Left lung (tissue), 10 donors: ENCODE results near the gene NFKBIE. TPM values are rescaled to one million over a fixed set of nuclear protein-coding genes. Genes with fewer than 3 reads are reported as not detected.

Experiments used
- ATAC-seq: fragments of 200-7000 bp; cut with Tn5 transposase; one replicate; pipeline ENCODE4 v1.9.1; 2020; ENCODE audit warnings: moderate library complexity
- DNase-seq, 4 donors: peaks; one replicate each; pipeline ENCODE4 v3.0.0-alpha.2; 2013 to 2020
- H3K27ac ChIP-seq, 2 donors: fragments of 200-600 bp; sonication (generic) in 1 of 2; one replicate each; pipeline versions ENCODE4 v1.5.0 to v1.8.0; 2020 to 2021
- H3K27me3 ChIP-seq, 2 donors: fragments of 200-600 bp; sonication (generic) in 1 of 2; one replicate each; pipeline versions ENCODE4 v1.5.0 to v1.8.0; 2020 to 2021
- H3K36me3 ChIP-seq, 2 donors: fragments of 200-600 bp; sonication (generic) in 1 of 2; one replicate each; pipeline versions ENCODE4 v1.5.0 to v1.8.0; 2020 to 2021
- H3K4me1 ChIP-seq, 2 donors: fragments of 200-600 bp; one replicate each; pipeline ENCODE4 v1.8.0; 2021
- H3K4me3 ChIP-seq, 2 donors: fragments of 200-600 bp; sonication (generic) in 1 of 2; one replicate each; pipeline versions ENCODE4 v1.5.0 to v1.8.0; 2020 to 2021; ENCODE audit warnings: mild to moderate bottlenecking in 1 of 2
- H3K9me3 ChIP-seq, 2 donors: fragments of 200-600 bp; sonication (generic) in 1 of 2; one replicate each; pipeline versions ENCODE4 v1.5.0 to v1.8.0; 2020 to 2021
- CTCF ChIP-seq, 2 donors: fragments of 200-600 bp; sonication (generic) in 1 of 2; IDR thresholded peaks; one replicate each; pipeline versions ENCODE4 v1.5.0 to v1.8.0; 2021; ENCODE audit warnings: antibody characterized with exemption in 2 of 2
- intact Hi-C, 2 donors: fragments of 100-400 bp; cut with DNase I; formaldehyde crosslinking; loops; one replicate each; pipeline versions ENCODE4 v1.11.2 to v1.14.2; 2022
- polyA plus RNA-seq, 6 donors: library from polyadenylated mRNA; unstranded; fragments of 120-200 nt; gene quantifications; one replicate each; pipeline ENCODE4 v1.2.1, GENCODE V29; 2013; ENCODE audit not compliant: insufficient read length in 6 of 6
- total RNA-seq, 2 donors: library from RNA; stranded (reverse); fragmentation: NEBNext Ultra II Directional; extraction: Animal tissue kit (Norgen Biotek cat#: 25700); gene quantifications; one replicate each; pipeline ENCODE4 v1.2.1, GENCODE V29; 2021
- donor health status: DM: no; HTN: yes; CAD: no.
- donor health status: DM: no; HTN: no; CAD: no.

NFKBIE gene
- total and polyA plus RNA-seq, 8 donors, result 7.5 to 19.3 (median 8.9) TPM

- Histone ChIP-seq H3K4me3 (peak overlapping the region; percentile 64 to 88), H3K27me3 (no peaks in the 10 kb centered on the region), H3K27ac (peak overlapping the region in 1 of 2 donors; percentile 99), H3K9me3 (no peaks in the 10 kb centered on the region), H3K36me3 (peaks cover 5 to 54% of the 10 kb centered on the region in 2 donors), H3K4me1 (peaks cover 16 to 68% of the 10 kb centered on the region in 2 donors)
- DNase-seq, result no peak
- intact Hi-C loops, result no loop called here
- no peak for ATAC-seq
- TF ChIP-seq CTCF (IDR thresholded peaks at IDR 0.05), result no peak
Observed at GRCh38 chr6:44248579-44248978, 16.8 kb downstream of the NFKBIE start.

GRCh38 chr6:44247338-44248302 lies 17.7 kb downstream of the NFKBIE start:
- TF ChIP-seq CTCF (IDR thresholded peaks at IDR 0.05), result no peak
- no peaks in the 10 kb centered on the region for H3K27me3 ChIP-seq
- peak overlapping the region; percentile 95 to 99 for H3K27ac ChIP-seq
- H3K36me3 ChIP-seq, result peaks cover 5 to 45% of the 10 kb centered on the region in 2 donors
- H3K4me3 ChIP-seq, result peak overlapping the region; percentile 64 to 88
- intact Hi-C loops, result no loop called here
- ATAC-seq (peak; percentile 40), DNase-seq (peak; percentile 56 to 92 (median 78))
- no peaks in the 10 kb centered on the region for H3K9me3 ChIP-seq
- peaks cover 16 to 59% of the 10 kb centered on the region in 2 donors for H3K4me1 ChIP-seq

GRCh38 chr6:44246663-44247337 lies 18.6 kb downstream of the NFKBIE start, which contains the start of gene HSP90AB1:
Gene HSP90AB1, plus strand, starts transcription at chr6:44247101. Its CDS starts 1,529 bp downstream, at chr6:44248630.
- intact Hi-C loops, result no loop called here
- peak; percentile 92 to 96 (median 94) for DNase-seq
- H3K27ac ChIP-seq, result peak within 1 kb of the TSS; percentile 95 to 99
- peak; percentile 84 for ATAC-seq
- H3K9me3 ChIP-seq, result no peaks in the 10 kb centered on the region
- H3K36me3 ChIP-seq, result peaks cover 5 to 37% of the 10 kb centered on the region in 2 donors
- H3K4me3 ChIP-seq, result peak within 1 kb of the TSS; percentile 64 to 88
- H3K27me3 ChIP-seq, result no peaks in the 10 kb centered on the region
- H3K4me1 ChIP-seq, result peaks cover 16 to 51% of the 10 kb centered on the region in 2 donors
- TF ChIP-seq CTCF (IDR thresholded peaks at IDR 0.05), result no peak

GRCh38 chr6:44245912-44246662 lies 19.3 kb downstream of the NFKBIE start:
- H3K27me3 ChIP-seq, result no peaks in the 10 kb centered on the region

More at GRCh38 chr6:44245912-44246662, 19.3 kb downstream of the NFKBIE start:
- intact Hi-C loops, result no loop called here
- ATAC-seq (peak; percentile 84), DNase-seq (peak; percentile 85 to 97 (median 92))
- Histone ChIP-seq H3K4me3 (peak overlapping the region; percentile 64 to 88), H3K4me1 (peaks cover 16 to 44% of the 10 kb centered on the region in 2 donors), H3K27ac (peak overlapping the region; percentile 95 to 99), H3K36me3 (peaks cover 5 to 29% of the 10 kb centered on the region in 2 donors), H3K9me3 (no peaks in the 10 kb centered on the region)
- no peak for TF ChIP-seq CTCF (IDR thresholded peaks at IDR 0.05)
